NCI-H2196 (cell line): ENCODE measurements around the gene PRICKLE3.
A peak's percentile ranks its signal among the peaks of the same experiment; 100 is the strongest.
"Not testable (repeated sequence)": the region's sequence is repeated elsewhere in the genome, so short reads cannot be mapped to it uniquely, and the experiment has no call there.

Experiments
- DNase-seq: peaks from one replicate; lab custom pipeline; 2025; ENCODE audit not compliant: unreplicated experiment; lab: John Stamatoyannopoulos, UW

PRICKLE3 gene

DNA sequence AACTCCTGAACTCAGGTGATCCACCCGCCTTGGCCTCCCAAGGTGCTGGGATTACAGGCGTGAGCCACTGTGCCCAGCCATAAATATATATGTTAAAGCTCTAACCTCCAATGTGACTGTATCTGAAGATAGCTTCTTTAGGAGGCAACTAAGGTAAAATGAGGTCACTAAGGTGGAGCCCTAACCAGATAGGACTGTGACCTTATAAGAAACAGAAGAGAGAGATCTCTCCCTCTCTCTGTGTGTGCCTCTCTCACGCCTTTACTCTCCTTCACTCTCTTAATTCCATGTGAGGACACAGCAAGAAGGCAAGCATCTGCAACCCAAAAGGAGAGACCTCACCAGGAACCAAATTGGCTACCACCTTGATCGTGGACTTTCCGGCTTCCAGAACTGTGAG is 24.5 kb downstream of the PRICKLE3 start:
- DNase-seq = no peak

DNA sequence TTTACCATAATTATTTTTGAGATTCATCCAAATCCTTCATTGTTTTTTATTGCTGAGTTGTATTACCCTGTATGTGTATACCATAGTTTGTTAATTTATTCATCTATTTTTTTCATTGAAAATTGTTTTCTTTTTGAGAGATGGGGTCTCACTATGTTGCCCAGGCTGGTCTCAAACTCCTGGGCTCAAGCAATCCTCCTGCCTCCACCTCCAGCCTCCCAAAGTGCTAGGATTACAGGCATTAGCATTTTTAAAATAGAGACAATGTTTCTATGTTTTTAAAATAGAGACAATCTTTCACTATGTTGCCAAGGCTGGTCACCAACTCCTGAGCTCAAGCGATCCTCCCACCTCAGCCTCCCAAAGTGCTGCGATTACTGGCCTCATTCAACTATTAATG is 25.3 kb downstream of the PRICKLE3 start:
- DNase-seq = no peak

DNA sequence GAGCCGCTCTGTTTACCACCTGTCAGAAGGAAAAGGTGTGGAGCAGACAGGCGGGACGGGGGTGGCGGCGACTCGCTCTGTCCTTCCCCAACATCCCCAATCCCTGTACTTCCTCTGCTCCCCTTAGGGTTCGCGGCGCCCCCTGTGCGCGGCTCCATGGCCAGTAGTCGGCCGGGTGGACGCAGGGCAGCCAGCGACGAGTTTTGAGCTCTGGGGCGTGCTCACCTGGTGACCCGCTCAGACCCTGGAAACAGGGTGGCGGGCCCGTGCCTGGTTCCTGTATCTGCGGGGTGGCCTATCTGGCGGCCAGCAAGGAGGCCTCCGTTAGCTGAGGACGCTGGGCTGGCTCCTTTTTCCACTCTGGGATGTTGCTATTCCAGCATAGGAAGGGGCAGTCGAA is 29.0 kb downstream of the PRICKLE3 start:
- DNase-seq = no peak

DNA sequence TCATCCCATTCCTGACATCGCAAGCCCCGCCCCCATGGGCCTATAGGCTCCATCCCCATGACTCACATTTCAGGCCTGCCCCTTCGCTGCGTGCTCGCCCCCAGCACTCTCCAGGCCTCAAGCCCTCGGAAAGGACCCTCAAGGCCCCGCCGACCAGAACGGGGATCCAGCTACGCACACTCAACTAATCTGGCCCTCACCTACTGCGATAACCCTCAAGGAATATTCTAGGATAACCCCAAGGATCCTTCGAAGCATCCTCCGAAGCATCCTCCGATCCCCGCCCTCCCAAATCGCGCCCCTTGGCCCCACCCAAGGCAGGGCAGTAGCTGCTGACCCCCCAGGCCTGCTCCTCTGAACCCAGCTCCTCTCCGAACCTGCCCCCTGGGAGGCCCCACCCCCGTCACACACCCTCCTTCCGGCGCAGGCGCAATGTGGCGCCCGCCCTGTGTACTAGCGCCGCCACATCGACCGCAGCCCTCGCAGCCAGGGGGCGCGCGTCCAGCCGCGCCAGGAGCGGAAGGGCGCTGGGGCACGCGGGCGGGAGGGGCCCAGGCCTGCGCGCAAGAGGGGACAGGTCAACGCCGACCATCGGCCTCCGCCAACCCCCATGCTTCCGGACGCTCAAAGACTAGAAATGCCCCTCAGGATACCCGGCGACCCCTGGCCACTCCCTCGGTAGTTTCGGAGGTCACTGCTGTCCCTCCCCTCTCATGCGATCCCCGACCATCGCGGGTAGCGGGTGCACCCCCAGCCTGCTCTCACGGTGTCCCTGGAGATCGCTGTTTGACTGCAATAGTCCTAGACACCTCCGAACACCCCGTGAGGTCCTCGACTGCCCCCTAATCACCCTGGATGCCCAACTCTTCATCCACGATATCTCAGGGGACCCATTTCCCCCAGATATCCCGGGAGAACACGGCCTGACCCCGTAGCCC is 30.0 kb downstream of the PRICKLE3 start:
- DNase-seq = peak; percentile 87

DNA sequence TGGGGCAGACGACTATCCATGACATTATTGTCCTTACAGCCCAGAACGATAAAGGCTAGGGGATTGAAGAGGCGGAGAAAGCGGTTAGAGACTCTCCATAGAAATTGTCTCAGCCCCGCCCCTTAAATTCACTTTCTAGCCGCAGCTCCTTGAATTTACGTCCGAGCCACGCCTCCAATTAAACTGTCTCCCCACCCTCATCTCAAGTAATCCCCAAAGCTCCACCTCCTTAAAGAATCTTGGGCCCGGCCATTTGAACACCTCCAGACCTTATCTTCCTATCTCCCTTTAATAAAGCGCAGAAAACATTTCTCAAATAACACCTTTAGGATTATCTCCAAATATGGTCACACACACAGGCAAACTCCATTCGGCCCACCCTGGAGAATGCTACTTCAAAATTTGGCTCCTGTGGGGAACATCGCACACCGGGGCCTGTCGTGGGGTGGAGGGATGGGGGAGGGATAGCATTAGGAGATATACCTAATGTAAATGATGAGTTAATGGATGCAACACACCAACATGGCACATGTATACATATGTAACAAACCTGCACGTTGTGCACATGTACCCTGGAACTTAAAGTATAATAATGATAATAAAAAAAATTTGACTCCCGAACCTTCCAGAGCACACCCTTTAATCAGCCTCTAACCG is 30.8 kb downstream of the PRICKLE3 start:
- peak; percentile 39 for DNase-seq

DNA sequence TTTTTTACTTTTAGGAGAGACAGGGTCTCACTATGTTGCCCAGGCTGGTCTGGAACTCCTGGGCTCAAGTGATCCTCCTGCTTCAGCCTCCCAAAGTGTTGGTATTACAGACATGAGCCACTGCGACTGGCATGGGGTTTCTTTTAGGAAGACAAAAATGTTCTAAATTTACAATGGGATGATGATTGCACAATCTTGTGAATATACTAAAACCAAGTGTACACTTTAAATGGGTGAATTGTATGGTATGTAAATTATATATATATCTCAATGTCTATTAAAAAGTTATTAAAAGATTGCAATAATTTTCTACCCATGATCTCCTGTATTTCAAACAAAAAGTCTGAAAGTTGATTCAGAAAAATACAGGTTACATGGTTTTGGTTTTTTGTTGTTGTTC is 32.7 kb downstream of the PRICKLE3 start:
- DNase-seq = no peak

DNA sequence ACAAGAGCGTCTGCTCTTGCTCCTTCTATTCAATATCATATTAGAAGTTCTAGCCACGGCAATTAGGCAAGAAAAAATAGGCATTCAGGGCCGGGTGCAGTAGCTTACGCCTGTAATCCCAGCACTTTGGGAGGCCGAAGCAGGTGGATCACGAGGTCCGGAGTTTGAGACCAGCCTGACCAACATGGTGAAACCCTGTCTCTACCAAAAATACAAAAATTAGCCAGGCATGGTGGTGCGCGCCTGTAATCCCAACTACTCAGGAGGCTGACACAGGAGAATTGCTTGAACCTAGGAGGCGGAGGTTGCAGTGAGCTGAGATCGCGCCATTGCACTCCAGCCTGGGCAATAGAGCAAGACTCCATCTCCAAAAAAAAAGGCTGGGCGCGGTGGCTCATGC is 36.9 kb downstream of the PRICKLE3 start:
- DNase-seq = not testable (repeated sequence)

DNA sequence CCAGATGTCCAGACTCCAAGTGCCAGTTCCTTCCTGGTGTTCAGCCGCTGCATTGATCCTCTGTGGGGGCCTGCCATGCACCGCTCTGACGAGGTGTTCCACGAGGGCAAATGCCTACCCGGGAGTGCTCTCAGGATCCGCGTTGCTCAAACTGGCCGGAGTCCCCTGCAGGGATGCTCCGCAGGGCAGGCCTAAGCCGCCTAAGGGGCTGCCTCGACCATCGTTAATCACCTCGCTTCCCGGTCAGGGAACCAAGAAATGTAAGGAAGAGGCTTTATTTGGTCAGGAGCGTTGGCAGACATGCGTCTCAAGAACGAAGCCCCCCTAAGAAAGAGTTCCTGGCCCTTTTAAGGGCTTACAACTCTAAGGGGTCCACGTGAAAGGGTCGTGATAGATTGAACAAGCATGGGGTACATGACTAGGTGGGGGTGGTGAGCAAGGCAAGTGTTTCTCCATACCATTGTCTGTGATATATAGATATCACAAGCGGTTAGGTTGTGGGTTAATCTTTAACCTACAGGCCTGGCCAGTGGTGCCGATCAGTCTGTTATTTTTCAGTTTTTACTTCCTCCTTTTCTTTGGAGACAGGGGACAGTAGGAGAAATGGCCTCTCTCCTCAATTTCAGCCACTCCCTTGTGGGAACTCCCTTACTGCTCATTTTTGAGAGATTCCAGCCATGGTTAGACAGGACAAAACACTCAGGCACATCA is 37.6 kb downstream of the PRICKLE3 start:
- DNase-seq = not testable (repeated sequence)

DNA sequence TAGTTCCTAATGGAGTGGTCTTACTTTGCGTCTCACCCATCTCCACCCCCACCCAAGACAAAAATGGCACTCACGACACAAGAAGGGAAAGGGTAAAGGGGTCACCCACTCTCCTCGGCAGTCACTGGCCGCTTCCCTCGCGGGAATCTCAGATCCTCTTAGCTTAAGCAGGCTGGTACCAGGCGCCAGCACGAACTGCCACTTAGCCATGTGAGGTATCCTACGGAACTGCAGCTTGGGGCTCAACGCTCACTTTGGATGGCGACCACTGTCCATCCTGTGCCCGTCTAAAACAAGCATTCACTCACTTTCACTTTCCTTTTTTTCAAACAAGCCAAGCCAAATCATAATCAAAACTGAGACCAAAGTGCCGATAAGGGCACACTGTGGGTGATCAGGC is 38.2 kb downstream of the PRICKLE3 start:
- DNase-seq = no peak

DNA sequence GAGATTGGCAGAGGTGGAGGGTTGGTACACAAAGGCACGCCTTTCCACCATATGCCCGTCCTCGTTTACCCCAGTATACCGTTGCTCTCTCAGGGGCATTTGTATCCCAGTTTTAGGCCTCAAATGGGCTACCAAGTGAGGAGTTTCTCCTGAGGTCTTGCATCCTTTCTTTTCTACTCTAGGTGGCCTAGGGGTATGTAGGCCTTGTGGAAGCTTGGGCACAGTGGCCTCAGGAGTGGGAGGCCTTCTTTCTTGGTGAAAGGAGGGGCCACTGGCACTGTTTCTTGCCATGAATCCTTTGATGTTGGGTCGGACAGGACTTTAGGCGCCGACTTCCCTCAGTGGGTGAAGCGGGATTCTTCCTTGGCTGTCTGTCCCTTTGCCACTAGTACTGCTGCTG is 38.9 kb downstream of the PRICKLE3 start:
- DNase-seq = no peak

DNA sequence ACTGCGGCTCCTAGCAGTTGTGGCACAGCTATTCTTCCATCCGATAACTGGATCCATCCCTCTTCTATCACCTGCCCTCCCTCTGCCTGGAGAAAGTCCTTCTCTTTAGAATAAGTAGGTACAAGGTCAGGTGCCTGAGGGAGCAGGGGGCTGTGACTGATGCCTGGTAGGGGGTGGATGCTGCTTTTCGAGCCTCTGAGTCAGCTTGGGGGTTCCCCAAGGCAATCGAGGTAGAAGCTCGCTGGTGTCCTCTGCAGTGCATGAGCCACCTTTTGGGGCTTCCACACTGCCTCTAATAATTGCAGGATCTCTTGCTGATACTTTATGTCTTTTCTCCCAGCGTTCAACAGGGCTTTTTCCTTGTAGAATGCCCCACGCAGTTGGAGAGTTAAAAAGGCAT is 43.0 kb downstream of the PRICKLE3 start:
- DNase-seq = not testable (repeated sequence)

DNA sequence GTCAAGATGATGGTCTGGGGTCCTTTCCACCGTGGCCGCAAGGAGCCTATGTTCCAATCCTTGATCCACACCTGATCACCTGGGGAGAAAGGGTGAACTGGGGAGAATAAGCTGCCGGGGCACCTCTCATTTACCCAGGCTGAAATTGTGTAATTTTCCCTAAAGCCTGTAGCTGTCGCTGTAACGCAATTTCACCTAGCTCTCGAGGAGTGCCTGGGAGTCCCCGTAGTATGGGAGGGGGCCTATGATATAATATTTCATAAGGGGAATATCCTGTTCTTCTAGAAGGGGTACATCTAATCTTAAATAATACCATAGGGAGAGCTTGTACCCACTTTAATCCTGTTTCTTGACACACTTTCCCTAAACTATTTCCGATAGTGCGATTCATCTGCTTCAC is 43.9 kb downstream of the PRICKLE3 start:
- not testable (repeated sequence) for DNase-seq

DNA sequence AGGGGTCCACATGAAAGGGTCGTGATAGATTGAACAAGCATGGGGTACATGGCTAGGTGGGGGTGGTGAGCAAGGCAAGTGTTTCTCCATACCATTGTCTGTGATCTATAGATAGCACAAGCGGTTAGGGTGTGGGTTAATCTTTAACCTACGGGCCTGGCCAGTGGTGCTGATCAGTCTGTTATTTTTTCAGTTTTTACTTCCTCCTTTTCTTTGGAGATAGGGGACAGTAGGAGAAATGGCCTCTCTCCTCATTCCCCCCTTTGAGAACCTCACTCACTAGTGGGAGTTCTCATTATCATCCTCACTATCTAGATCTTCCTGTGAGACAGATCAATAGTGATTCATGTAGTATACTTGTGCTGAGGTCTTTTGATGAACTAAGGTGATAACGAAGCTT is 46.5 kb downstream of the PRICKLE3 start:
- no peak for DNase-seq

DNA sequence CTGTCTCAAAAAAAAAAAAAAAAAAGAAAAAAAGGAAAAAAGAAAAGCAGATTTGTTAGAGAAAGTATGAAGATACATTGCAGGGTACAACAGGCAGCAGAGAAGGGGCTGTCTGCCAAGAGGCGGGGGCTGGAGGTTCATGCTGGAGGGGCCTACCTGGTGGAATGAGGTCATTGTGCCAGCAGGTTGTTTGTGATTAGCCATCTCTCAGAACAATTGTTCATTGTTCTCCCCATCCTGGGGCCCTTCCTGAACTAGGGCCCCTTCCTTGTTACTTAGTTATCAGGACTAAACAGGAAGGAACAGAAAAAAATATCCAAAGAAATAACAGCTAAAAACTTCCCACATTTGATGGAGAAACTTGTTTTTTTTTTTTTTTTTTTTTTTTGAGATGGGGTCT is 48.7 kb downstream of the PRICKLE3 start:
- DNase-seq = no peak

DNA sequence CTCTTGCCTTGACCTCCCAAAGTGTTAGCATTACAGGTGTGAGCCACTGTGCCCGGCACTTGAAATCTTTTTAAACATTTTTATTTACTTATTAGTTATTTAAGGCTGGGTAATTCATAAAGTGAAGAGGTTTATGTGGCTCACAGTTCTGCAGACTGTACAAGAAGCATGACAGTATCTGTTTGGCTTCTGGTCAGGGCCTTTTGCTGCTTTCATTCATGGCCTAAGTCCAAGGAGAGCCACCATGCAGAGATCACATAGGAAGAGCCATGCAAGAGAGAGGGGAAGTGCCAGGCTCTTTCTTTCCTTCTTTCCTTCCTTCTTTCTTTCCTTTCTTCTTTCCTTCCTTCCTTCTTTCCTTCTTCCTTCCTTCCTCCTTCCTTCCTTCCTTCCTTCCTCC is 52.4 kb downstream of the PRICKLE3 start:
- no peak for DNase-seq

DNA sequence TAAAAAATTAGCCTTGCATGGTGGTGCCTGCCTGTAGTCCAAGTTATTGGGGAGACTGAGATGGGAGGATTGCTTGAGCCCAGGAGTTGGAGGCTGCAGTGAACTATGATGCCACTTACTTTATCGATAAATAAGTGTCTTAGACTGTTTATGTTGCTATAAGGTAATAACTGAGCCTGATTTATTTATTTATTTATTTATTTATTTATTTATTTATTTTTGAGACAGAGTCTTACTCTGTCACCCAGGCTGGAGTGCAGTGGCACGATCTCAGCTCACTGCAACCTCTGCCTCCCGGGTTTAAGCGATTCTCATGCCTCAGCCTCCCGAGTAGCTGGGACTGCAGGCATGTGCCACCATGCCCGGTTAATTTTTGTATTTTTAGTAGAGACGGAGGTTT is 53.9 kb downstream of the PRICKLE3 start:
- DNase-seq = not testable (repeated sequence)

DNA sequence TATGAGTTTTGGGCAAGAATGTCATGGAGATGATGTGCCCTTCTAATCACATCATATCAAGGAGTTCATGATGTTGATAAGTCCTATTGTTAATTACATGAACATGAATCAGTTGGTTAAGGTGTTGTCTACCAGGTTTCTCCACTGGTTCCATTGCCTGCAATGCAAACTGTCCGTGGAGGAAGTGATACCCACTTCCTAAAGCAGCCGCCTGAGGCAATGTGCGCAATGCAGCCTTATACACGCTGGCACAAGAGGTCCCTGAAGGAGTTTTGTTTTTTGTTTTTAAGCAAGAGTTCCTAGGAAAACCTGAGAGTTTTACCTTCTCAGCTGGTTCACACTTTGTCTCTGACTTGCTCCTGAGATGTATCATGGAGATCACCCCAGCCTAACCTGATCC is 56.7 kb downstream of the PRICKLE3 start:
- no peak for DNase-seq

DNA sequence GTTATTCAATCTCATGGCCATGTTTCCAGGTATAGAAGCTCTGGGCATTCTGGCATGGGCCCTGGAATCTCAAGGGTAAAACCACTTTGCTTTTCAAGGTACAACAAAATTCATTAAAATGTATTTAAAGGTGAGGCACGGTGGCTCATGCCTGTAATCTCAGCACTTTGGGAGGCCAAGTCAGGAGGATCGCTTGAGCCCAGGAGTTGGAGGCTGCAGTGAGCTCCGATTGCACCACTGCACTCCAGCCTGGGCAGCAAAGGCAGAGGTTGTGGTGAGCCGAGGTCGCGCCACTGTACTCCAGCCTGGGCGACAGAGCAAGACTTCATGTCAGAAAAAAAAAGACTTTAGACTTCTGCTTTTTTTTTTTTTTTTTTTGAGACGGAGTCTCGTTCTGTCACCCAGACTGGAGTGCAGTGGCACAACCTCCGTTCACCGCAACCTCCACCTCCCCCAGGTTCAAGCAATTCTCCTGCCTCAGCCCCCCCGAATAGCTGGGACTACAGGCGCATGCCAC is 58.4 kb downstream of the PRICKLE3 start:
- DNase-seq = not testable (repeated sequence)
